MM.1S (cell line): ENCODE measurements around the gene STAT1.

Source experiments
- EZH2 ChIP-seq: fragments of 300-600 bp; sonication (generic); optimal IDR thresholded peaks from 2 replicates; pipeline ENCODE3; 2017; ENCODE audit warnings: low read depth, mild to moderate bottlenecking, antibody characterized with exemption, low read length, mixed read lengths
- TF ChIP-seq, protein P1 (sequence below): fragments of 300-600 bp; sonication (generic); IDR thresholded peaks from 2 replicates; pipeline ENCODE4 v1.5.1; 2016; ENCODE audit warnings: antibody characterized with exemption, low read length, mixed read lengths

DNA sequence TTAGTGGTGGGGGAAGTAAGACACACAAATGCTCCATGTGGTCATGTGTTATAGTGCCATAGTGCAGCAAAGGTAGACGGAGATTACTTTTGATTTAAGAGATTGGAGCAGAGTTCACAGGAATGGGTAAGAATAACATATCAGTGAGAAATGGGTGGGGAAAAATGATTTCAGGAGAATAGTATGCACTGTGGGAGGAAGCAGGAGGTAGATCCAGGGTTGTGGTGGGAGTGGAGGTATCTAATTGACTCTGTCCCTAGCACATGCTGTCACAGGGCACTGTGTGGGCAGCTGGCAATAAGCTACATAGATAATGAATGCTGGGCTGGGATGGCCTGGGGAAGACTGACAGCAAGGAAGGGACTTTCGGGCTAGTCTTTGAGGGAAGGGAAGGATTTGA lies 65.3 kb downstream of the STAT1 start:
- TF ChIP-seq, protein P1, sequence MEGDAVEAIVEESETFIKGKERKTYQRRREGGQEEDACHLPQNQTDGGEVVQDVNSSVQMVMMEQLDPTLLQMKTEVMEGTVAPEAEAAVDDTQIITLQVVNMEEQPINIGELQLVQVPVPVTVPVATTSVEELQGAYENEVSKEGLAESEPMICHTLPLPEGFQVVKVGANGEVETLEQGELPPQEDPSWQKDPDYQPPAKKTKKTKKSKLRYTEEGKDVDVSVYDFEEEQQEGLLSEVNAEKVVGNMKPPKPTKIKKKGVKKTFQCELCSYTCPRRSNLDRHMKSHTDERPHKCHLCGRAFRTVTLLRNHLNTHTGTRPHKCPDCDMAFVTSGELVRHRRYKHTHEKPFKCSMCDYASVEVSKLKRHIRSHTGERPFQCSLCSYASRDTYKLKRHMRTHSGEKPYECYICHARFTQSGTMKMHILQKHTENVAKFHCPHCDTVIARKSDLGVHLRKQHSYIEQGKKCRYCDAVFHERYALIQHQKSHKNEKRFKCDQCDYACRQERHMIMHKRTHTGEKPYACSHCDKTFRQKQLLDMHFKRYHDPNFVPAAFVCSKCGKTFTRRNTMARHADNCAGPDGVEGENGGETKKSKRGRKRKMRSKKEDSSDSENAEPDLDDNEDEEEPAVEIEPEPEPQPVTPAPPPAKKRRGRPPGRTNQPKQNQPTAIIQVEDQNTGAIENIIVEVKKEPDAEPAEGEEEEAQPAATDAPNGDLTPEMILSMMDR, result no peak
- no peak for TF ChIP-seq EZH2
